NCI-H446 treated with DMSO at 0.1 percent for 48 hours (cell line): Measurements from ENCODE around the gene SAFB.
A peak's percentile ranks its signal among the peaks of the same experiment; 100 is the strongest.
"Not testable (repeated sequence)": the region's sequence is repeated elsewhere in the genome, so short reads cannot be mapped to it uniquely, and the experiment has no call there.

Experiments used
- DNase-seq: peaks from one replicate; lab custom pipeline; 2025; lab: John Stamatoyannopoulos, UW

Gene SAFB

GRCh38 chr19:5684694-5685430 lies 62.0 kb downstream of the SAFB start:
- DNase-seq, result no peak

GRCh38 chr19:5686326-5686646 lies 63.4 kb downstream of the SAFB start:
- no peak for DNase-seq

GRCh38 chr19:5686647-5687359 lies 63.9 kb downstream of the SAFB start:
- peak; percentile 83 for DNase-seq

GRCh38 chr19:5687360-5688198 lies 64.7 kb downstream of the SAFB start:
- no peak for DNase-seq

- DNase-seq, result not testable (repeated sequence)
These were observed 65.5 kb downstream of the SAFB start for GRCh38 chr19:5688262-5688881.

GRCh38 chr19:5690125-5690954 lies 67.5 kb downstream of the SAFB start, which contains the start of gene RPL36:
Gene RPL36 (plus strand): TSS chr19:5690295. CDS start chr19:5690508, 213 bp downstream.
- DNase-seq, result peak; percentile 90

GRCh38 chr19:5690955-5691821 lies 68.3 kb downstream of the SAFB start:
- DNase-seq, result peak; percentile 54

- DNase-seq, result no peak
These were observed 69.2 kb downstream of the SAFB start for GRCh38 chr19:5691822-5692722.

GRCh38 chr19:5692723-5693194 lies 69.9 kb downstream of the SAFB start:
- DNase-seq, result no peak

GRCh38 chr19:5693195-5694166 lies 70.6 kb downstream of the SAFB start:
- DNase-seq, result no peak

GRCh38 chr19:5694167-5694955 lies 71.5 kb downstream of the SAFB start:
- no peak for DNase-seq

- DNase-seq, result no peak
These were observed 72.2 kb downstream of the SAFB start for GRCh38 chr19:5694956-5695648.

GRCh38 chr19:5695649-5696195 lies 72.8 kb downstream of the SAFB start:
- DNase-seq, result no peak

GRCh38 chr19:5696196-5697021 lies 73.5 kb downstream of the SAFB start:
- DNase-seq, result no peak
